H1 (cell line): Measurements from ENCODE around the gene SPRED1. TPM values are rescaled to one million over a fixed set of nuclear protein-coding genes. Genes with fewer than 3 reads are reported as not detected.
"Not testable (repeated sequence)": the region's sequence is repeated elsewhere in the genome, so short reads cannot be mapped to it uniquely, and the experiment has no call there.

Source experiments
- CTCF ChIA-PET: fragments of 300-600 bp; sonication (Branson Sonifier 250); formaldehyde crosslinking; loops from one replicate; lab custom pipeline; 2021; ENCODE audit not compliant: partially characterized antibody; lab: Charles Lee
- POLR2A ChIA-PET: fragments of 300-600 bp; sonication (Branson Sonifier 250); formaldehyde crosslinking; loops from one replicate; lab custom pipeline; 2021; ENCODE audit warnings: inconsistent platforms; ENCODE audit not compliant: partially characterized antibody; lab: Charles Lee
- DNase-seq, 2 experiments: peaks; one replicate each; pipeline versions ENCODE4 v3.0.0 to v3.0.0-alpha.2; 2010 to 2022; ENCODE audit warnings: low spot score in 2 of 2, low read depth in 1 of 2, mixed read lengths in 1 of 2
- FAIRE-seq: peaks from 2 replicates; lab custom pipeline; 2011; peaks lifted over from hg19 to GRCh38; lab: Jason Lieb, UNC
- H2AFZ ChIP-seq: 2 replicates; pipeline ENCODE4 v1.8.1; 2012; ENCODE audit warnings: low read length, inconsistent platforms
- H2AK5ac ChIP-seq: 2 replicates; pipeline ENCODE4 v1.6.1; 2013; ENCODE audit warnings: low read depth, low read length
- H2BK120ac ChIP-seq: replicated peaks from 2 replicates; pipeline ENCODE3; 2013; ENCODE audit warnings: low read depth, low read length, inconsistent platforms
- H2BK12ac ChIP-seq: 2 replicates; pipeline ENCODE4 v1.6.1; 2013; ENCODE audit warnings: low read depth, low read length
- H2BK15ac ChIP-seq: 2 replicates; pipeline ENCODE4 v1.6.1; 2013; ENCODE audit warnings: low read length
- H2BK20ac ChIP-seq: 2 replicates; pipeline ENCODE4 v1.6.1; 2013; ENCODE audit warnings: low read length
- H2BK5ac ChIP-seq: 2 replicates; pipeline ENCODE4 v1.6.1; 2013; ENCODE audit warnings: low read depth, low read length
- H3K14ac ChIP-seq: 2 replicates; pipeline ENCODE4 v1.6.1; 2013; ENCODE audit warnings: inconsistent platforms; ENCODE audit not compliant: insufficient read length
- H3K18ac ChIP-seq: 2 replicates; pipeline ENCODE4 v1.6.1; 2013; ENCODE audit warnings: low read length; ENCODE audit errors: extremely low read depth
- H3K23ac ChIP-seq: 2 replicates; pipeline ENCODE4 v1.6.1; 2013; ENCODE audit warnings: inconsistent platforms; ENCODE audit not compliant: insufficient read length
- H3K23me2 ChIP-seq: 2 replicates; pipeline ENCODE4 v1.6.1; 2013; ENCODE audit warnings: low read depth, low read length
- H3K27ac ChIP-seq: 2 replicates; pipeline ENCODE4 v1.6.1; 2011; ENCODE audit warnings: low read depth, low read length, inconsistent platforms
- H3K27me3 ChIP-seq, 4 experiments: replicated peaks in 1 of 4; 1 replicate in 1 of 4; 2 replicates in 3 of 4; pipeline versions ENCODE4 v1.6.1 to v1.8.1; 2011 to 2013; ENCODE audit warnings: low read length in 3 of 4, mild to moderate bottlenecking in 3 of 4, inconsistent platforms in 2 of 4, mixed read lengths in 2 of 4, moderate library complexity in 1 of 4; ENCODE audit not compliant: control insufficient read depth in 3 of 4, insufficient read depth in 3 of 4; ENCODE audit errors: extremely low read depth in 1 of 4
- H3K36me3 ChIP-seq, 4 experiments: 2 replicates each; pipeline versions ENCODE4 v1.6.1 to v1.8.1; 2011 to 2013; ENCODE audit warnings: mild to moderate bottlenecking in 4 of 4, low read length in 3 of 4, moderate library complexity in 2 of 4, control low read depth in 1 of 4, inconsistent platforms in 1 of 4; ENCODE audit not compliant: insufficient read depth in 4 of 4, control insufficient read depth in 2 of 4
- H3K4ac ChIP-seq: replicated peaks from 2 replicates; pipeline ENCODE3; 2013; ENCODE audit warnings: low read length, low read depth, mixed read lengths, inconsistent platforms; ENCODE audit not compliant: insufficient read length
- H3K4me1 ChIP-seq, 4 experiments: replicated peaks in 1 of 4; 1 replicate in 1 of 4; 2 replicates in 3 of 4; pipeline versions ENCODE4 v1.6.1 to v1.8.1; 2011 to 2013; ENCODE audit warnings: low read length in 3 of 4, inconsistent platforms in 2 of 4, mixed read lengths in 1 of 4; ENCODE audit not compliant: insufficient read depth in 4 of 4, control insufficient read depth in 3 of 4
- H3K4me2 ChIP-seq, 2 experiments: 2 replicates each; pipeline versions ENCODE4 v1.6.1 to v1.8.1; 2011 to 2013; ENCODE audit warnings: low read depth in 2 of 2, low read length in 2 of 2, control low read depth in 1 of 2, inconsistent platforms in 1 of 2, mild to moderate bottlenecking in 1 of 2; ENCODE audit not compliant: insufficient read depth in 1 of 2
- H3K4me3 ChIP-seq, 4 experiments: fragments of 200-600, 300-600 bp in 1 of 4; sonication (generic), shearing (Covaris generic), sonication (Bioruptor Twin) in 1 of 4; 2 replicates each; pipeline versions ENCODE4 v1.5.1 to v1.8.1; 2011 to 2016; ENCODE audit warnings: low read length in 4 of 4, low read depth in 3 of 4, control low read depth in 2 of 4, inconsistent platforms in 2 of 4, mild to moderate bottlenecking in 2 of 4, mixed read lengths in 1 of 4, moderate library complexity in 1 of 4; ENCODE audit not compliant: insufficient read depth in 2 of 4; ENCODE audit errors: extremely low read depth in 1 of 4
- H3K56ac ChIP-seq: replicated peaks from 2 replicates; pipeline ENCODE3; 2013; ENCODE audit warnings: low read depth, mild to moderate bottlenecking, mixed read lengths, low read length, inconsistent platforms; ENCODE audit not compliant: insufficient read length
- H3K79me1 ChIP-seq: 2 replicates; pipeline ENCODE4 v1.6.1; 2013; ENCODE audit warnings: low read depth, low read length, control low read depth
- H3K79me2 ChIP-seq, 2 experiments: 2 replicates each; pipeline versions ENCODE4 v1.6.1 to v1.8.1; 2012 to 2013; ENCODE audit warnings: low read length in 2 of 2, mild to moderate bottlenecking in 2 of 2, inconsistent platforms in 1 of 2; ENCODE audit not compliant: insufficient read depth in 2 of 2, control insufficient read depth in 1 of 2
- H3K9ac ChIP-seq, 4 experiments: replicated peaks in 1 of 4; 1 replicate in 1 of 4; 2 replicates in 3 of 4; pipeline versions ENCODE4 v1.6.1 to v1.8.1; 2011 to 2013; ENCODE audit warnings: low read depth in 3 of 4, low read length in 3 of 4, control low read depth in 2 of 4, mild to moderate bottlenecking in 2 of 4, moderate library complexity in 2 of 4, inconsistent platforms in 1 of 4; ENCODE audit errors: extremely low read depth in 1 of 4
- H3K9me3 ChIP-seq, 2 experiments: 2 replicates each; pipeline versions ENCODE4 v1.6.1 to v1.8.1; 2012 to 2013; ENCODE audit warnings: mild to moderate bottlenecking in 2 of 2, moderate library complexity in 2 of 2, control low read depth in 1 of 2, inconsistent platforms in 1 of 2, low read depth in 1 of 2, low read length in 1 of 2, mixed read lengths in 1 of 2; ENCODE audit not compliant: insufficient read depth in 2 of 2
- H4K20me1 ChIP-seq, 2 experiments: replicated peaks in 1 of 2; 2 replicates each; pipeline versions ENCODE3 to v1.8.1; 2011 to 2013; ENCODE audit warnings: inconsistent platforms in 2 of 2, low read length in 2 of 2, mild to moderate bottlenecking in 1 of 2; ENCODE audit not compliant: insufficient read depth in 2 of 2, control insufficient read depth in 1 of 2
- H4K5ac ChIP-seq: 2 replicates; pipeline ENCODE4 v1.6.1; 2013; ENCODE audit warnings: low read length, low read depth, mixed read lengths, inconsistent platforms; ENCODE audit not compliant: insufficient read length
- H4K8ac ChIP-seq: 2 replicates; pipeline ENCODE4 v1.8.0; 2013; ENCODE audit warnings: mild to moderate bottlenecking, moderate library complexity, low read length, inconsistent platforms; ENCODE audit not compliant: insufficient read depth; ENCODE audit errors: extremely low read depth
- H4K91ac ChIP-seq: replicated peaks from 2 replicates; pipeline ENCODE3; 2013; ENCODE audit warnings: low read length, mixed read lengths, inconsistent platforms; ENCODE audit not compliant: insufficient read length
- SAP30 ChIP-seq: fragments of 300-600 bp; sonication (generic); IDR thresholded peaks from 2 replicates; pipeline ENCODE4 v1.7.1; 2012; ENCODE audit warnings: low read length, moderate library complexity, mild to moderate bottlenecking, inconsistent platforms; ENCODE audit not compliant: insufficient read depth, insufficient replicate concordance
- SIRT6 ChIP-seq: IDR thresholded peaks from one replicate; pipeline ENCODE4 v1.7.1; 2012; ENCODE audit warnings: low read length, inconsistent platforms
- TAF7 ChIP-seq: optimal IDR thresholded peaks from 2 replicates; pipeline ENCODE3; 2011; ENCODE audit warnings: low read depth, mild to moderate bottlenecking, inconsistent platforms, low read length, moderate library complexity, borderline replicate concordance
- WGBS, 2 experiments: shearing (Covaris generic) in 1 of 2; methylation state at CpG; one replicate each; pipeline versions ENCODE4 v1.1.6 to v1.1.7; 2013 to 2015; ENCODE audit warnings: low lambda C conversion rate in 2 of 2, mixed read lengths in 2 of 2, inconsistent platforms in 1 of 2, low coverage in 1 of 2, missing lambda C conversion rate in 1 of 2; ENCODE audit not compliant: insufficient replicate concordance in 2 of 2, insufficient coverage in 1 of 2, insufficient read length in 1 of 2; ENCODE audit errors: extremely low coverage in 1 of 2, missing lambda C conversion rate in 1 of 2; 5-methylcytosine and 5-hydroxymethylcytosine counted together
- polyA plus RNA-seq, 7 experiments: library from polyadenylated mRNA; depleted of rRNA in 3 of 7; stranded (reverse) in 5 of 7; unstranded in 2 of 7; fragments of >200 nt in 5 of 7; fragments of 200-250 nt in 2 of 7; gene quantifications; 1 replicate in 5 of 7; 2 replicates in 1 of 7; 4 replicates in 1 of 7; pipeline versions ENCODE4 v1.2.1 to v1.2.3, GENCODE V29; 2011 to 2013; ENCODE audit warnings: missing spikeins in 2 of 7, mixed read lengths in 2 of 7
- total RNA-seq: library from RNA; stranded (reverse); fragmentation: NEBNext Ultra II Directional; extraction: Animal tissue kit (Norgen Biotek cat#: 25700); gene quantifications from 2 replicates; pipeline ENCODE4 v1.2.1, GENCODE V29; 2021

Gene SPRED1
- total and polyA plus RNA-seq, 2 of the 8 experiments (the other 6 are each of a cell fraction or from before 2014, with no cell fraction given) = 5.5 to 30.3 TPM

DNA sequence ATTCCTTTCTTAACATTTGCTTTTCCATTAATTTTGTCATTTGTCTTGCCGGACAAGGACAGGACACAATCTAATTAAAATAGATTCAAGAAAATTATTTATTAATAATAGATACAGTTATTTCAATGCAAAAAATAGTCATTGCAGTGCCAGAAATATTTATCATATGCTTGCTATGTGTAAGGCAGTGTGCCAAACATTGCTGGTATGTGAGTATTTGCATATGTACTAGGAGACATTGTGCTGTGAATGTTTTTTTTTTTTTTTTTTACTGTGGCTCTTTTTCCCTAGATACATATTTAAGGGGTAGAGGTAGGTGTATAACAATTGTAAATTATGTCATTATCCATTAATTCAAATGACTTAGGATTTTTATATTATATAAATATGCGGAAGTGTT, 23.3 kb downstream of the SPRED1 start (continued):
- TF ChIP-seq SAP30 (no peak), TAF7 (no peak), SIRT6 (no peak)

DNA sequence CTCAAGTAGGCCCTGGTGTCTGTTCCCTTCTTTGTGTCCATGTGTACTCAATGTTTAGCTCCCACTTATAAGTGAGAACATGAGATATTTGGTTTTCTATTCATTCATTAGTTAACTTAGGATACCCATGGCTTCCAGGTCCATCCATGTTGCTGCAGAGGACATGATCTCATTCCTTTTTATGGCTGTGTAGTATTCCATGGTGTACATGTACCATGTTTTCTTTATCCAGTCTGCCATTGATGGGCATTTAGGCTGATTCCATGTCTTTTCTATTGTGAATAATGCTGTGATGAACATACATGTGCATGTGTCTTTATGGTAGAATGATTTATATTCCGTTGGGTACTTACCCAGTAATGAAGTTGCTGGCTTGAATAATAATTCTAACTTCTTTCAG, 24.6 kb downstream of the SPRED1 start:
- H2BK12ac ChIP-seq, H2BK5ac ChIP-seq, H2BK20ac ChIP-seq, H3K56ac ChIP-seq, H3K36me3 ChIP-seq, H3K9ac ChIP-seq, H2BK120ac ChIP-seq, H4K5ac ChIP-seq, H3K27me3 ChIP-seq, H3K23me2 ChIP-seq, H3K18ac ChIP-seq, H2AFZ ChIP-seq, CTCF ChIA-PET, H3K23ac ChIP-seq, H3K4me2 ChIP-seq, H4K8ac ChIP-seq, H3K79me1 ChIP-seq, H2BK15ac ChIP-seq, H3K4ac ChIP-seq, H4K91ac ChIP-seq, H3K27ac ChIP-seq, H3K4me3 ChIP-seq, H3K4me1 ChIP-seq, DNase-seq, H3K9me3 ChIP-seq, H3K14ac ChIP-seq, H2AK5ac ChIP-seq, FAIRE-seq: not testable (repeated sequence)
- WGBS, 2 experiments = 0% methylated on average over 1 of the region's 1 CpG; no CpG with 5 or more reads in 1 of the 2 experiments
- peaks cover 24 to 26% of the 10 kb centered on the region in 2 experiments for H4K20me1 ChIP-seq
- peaks cover 10 to 99% of the 10 kb centered on the region in 2 experiments; a peak in 3 of 4 replicates for H3K79me2 ChIP-seq
- POLR2A ChIA-PET = interaction anchor here (1.4 kb wide), 1 partner anchor 24 kb away, joined by 3 read pairs; no protein-coding TSS in a partner anchor
